HCT116 (cell line): ENCODE results near the gene SGMS1. TPM values are rescaled to one million over a fixed set of nuclear protein-coding genes. Genes with fewer than 3 reads are reported as not detected.

Experiments
- ATAC-seq: fragments of 200-7000 bp; cut with Tn5 transposase; 2 replicates; pipeline ENCODE4 v1.9.1; 2020; ENCODE audit warnings: mild to moderate bottlenecking, moderate library complexity
- BruUV-seq: library from RNA; stranded (reverse); fragments of 400-500 nt; replicated peaks from 2 replicates; lab custom pipeline; 2021; lab: Mats Ljungman, UMichigan
- CTCF ChIA-PET: fragments of 300-600 bp; sonication (Branson Sonifier 250); formaldehyde crosslinking; loops from one replicate; lab custom pipeline; 2021; ENCODE audit warnings: antibody characterized with exemption; lab: Charles Lee
- POLR2A ChIA-PET: fragments of 300-600, 350-600 bp; sonication (Branson Sonifier 250); formaldehyde crosslinking; loops from one replicate; lab custom pipeline; 2021; ENCODE audit warnings: antibody characterized with exemption; lab: Charles Lee
- RAD21 ChIA-PET, 2 experiments: fragments of 300-600 bp; sonication (Branson Sonifier 250); formaldehyde crosslinking; loops; one replicate each; lab custom pipeline; 2023; ENCODE audit warnings: low total read pairs in 2 of 2; ENCODE audit not compliant: uncharacterized antibody in 2 of 2, unreplicated experiment in 2 of 2, low non-redundant PET in 1 of 2; lab: Charles Lee
- DNase-seq: peaks from one replicate; pipeline ENCODE4 v3.0.0-alpha.2; 2010; ENCODE audit warnings: low read depth, low spot score
- H2AFZ ChIP-seq: fragments of 200-600 bp; shearing (Covaris generic), sonication (generic); 2 replicates; pipeline ENCODE4 v1.6.1; 2017; ENCODE audit warnings: low read depth, mixed run types, mixed read lengths, antibody characterized with exemption, low read length; ENCODE audit not compliant: poor library complexity, severe bottlenecking
- H3K27ac ChIP-seq: 2 replicates; pipeline ENCODE4 v1.5.1; 2012; ENCODE audit warnings: low read depth, low read length
- H3K27me3 ChIP-seq: fragments of 200-600 bp; sonication (generic); 2 replicates; pipeline ENCODE4 v1.6.1; 2016; ENCODE audit warnings: mixed run types, low read length, mixed read lengths; ENCODE audit not compliant: insufficient read depth
- H3K36me3 ChIP-seq, 2 experiments: fragments of 200-500 bp in 1 of 2; fragments of 200-600 bp in 1 of 2; sonication (Bioruptor generic) in 1 of 2; sonication (generic) in 1 of 2; 2 replicates each; pipeline versions ENCODE4 v1.5.1 to v1.6.1; 2014 to 2016; ENCODE audit warnings: low read length in 2 of 2, inconsistent platforms in 1 of 2, mixed read lengths in 1 of 2, mixed run types in 1 of 2; ENCODE audit not compliant: insufficient read depth in 2 of 2, control insufficient read depth in 1 of 2
- H3K4me1 ChIP-seq, 2 experiments: fragments of 200-600 bp in 1 of 2; sonication (generic) in 1 of 2; 2 replicates each; pipeline versions ENCODE4 v1.5.1 to v1.6.1; 2012 to 2017; ENCODE audit warnings: low read length in 2 of 2, inconsistent platforms in 1 of 2, mild to moderate bottlenecking in 1 of 2, mixed read lengths in 1 of 2, mixed run types in 1 of 2, moderate library complexity in 1 of 2; ENCODE audit not compliant: insufficient read depth in 2 of 2, control insufficient read depth in 1 of 2
- H3K4me2 ChIP-seq: fragments of 200-600 bp; sonication (generic); 2 replicates; pipeline ENCODE4 v1.6.1; 2017; ENCODE audit warnings: mixed run types, low read length, mixed read lengths
- H3K4me3 ChIP-seq, 2 experiments: fragments of 200-600 bp in 1 of 2; sonication (generic) in 1 of 2; replicated peaks in 1 of 2; 2 replicates each; pipeline ENCODE4 v1.5.1; 2011 to 2016; ENCODE audit warnings: low read length in 2 of 2, control low read depth in 1 of 2, low read depth in 1 of 2, mild to moderate bottlenecking in 1 of 2, mixed read lengths in 1 of 2, mixed run types in 1 of 2
- H3K79me2 ChIP-seq: fragments of 200-600 bp; sonication (generic); 2 replicates; pipeline ENCODE4 v1.6.1; 2017; ENCODE audit warnings: mild to moderate bottlenecking, mixed run types, low read length, moderate library complexity, mixed read lengths; ENCODE audit not compliant: insufficient read depth
- H3K9ac ChIP-seq: fragments of 200-600 bp; sonication (generic); 2 replicates; pipeline ENCODE4 v1.6.1; 2016; ENCODE audit warnings: low read length, mixed read lengths
- H3K9me2 ChIP-seq: fragments of 200-600 bp; sonication (generic), shearing (Covaris generic); 2 replicates; pipeline ENCODE4 v1.6.1; 2017; ENCODE audit warnings: mixed run types, mild to moderate bottlenecking, moderate library complexity; ENCODE audit not compliant: insufficient read depth
- H3K9me3 ChIP-seq, 2 experiments: fragments of 200-500 bp in 1 of 2; fragments of 200-600 bp in 1 of 2; sonication (Bioruptor generic) in 1 of 2; sonication (generic) in 1 of 2; 2 replicates each; pipeline ENCODE4 v1.6.1; 2014 to 2017; ENCODE audit warnings: low read length in 2 of 2, mixed read lengths in 2 of 2, inconsistent platforms in 1 of 2, low read depth in 1 of 2, mild to moderate bottlenecking in 1 of 2, mixed run types in 1 of 2, moderate library complexity in 1 of 2; ENCODE audit not compliant: control insufficient read depth in 1 of 2, insufficient read depth in 1 of 2
- H4K20me1 ChIP-seq: fragments of 200-600 bp; sonication (generic), shearing (Covaris generic); 2 replicates; pipeline ENCODE4 v1.6.1; 2017; ENCODE audit warnings: mixed run types, mild to moderate bottlenecking, moderate library complexity; ENCODE audit not compliant: insufficient read depth
- CEBPB ChIP-seq: IDR thresholded peaks from 2 replicates; pipeline ENCODE4 v1.6.1; 2012; ENCODE audit warnings: low read depth
- ELF1 ChIP-seq: IDR thresholded peaks from 2 replicates; pipeline ENCODE4 v1.6.1; 2012; ENCODE audit warnings: low read depth, borderline replicate concordance
- EZH2 ChIP-seq: fragments of 200-600 bp; sonication (generic); IDR thresholded peaks from 2 replicates; pipeline ENCODE4 v1.6.1; 2017; ENCODE audit warnings: antibody characterized with exemption, mixed run types
- EZH2phosphoT487 ChIP-seq: fragments of 200-600 bp; IDR thresholded peaks from 2 replicates; pipeline ENCODE4 v1.6.1; 2018; ENCODE audit warnings: antibody characterized with exemption, borderline replicate concordance
- FOSL1 ChIP-seq: IDR thresholded peaks from 2 replicates; pipeline ENCODE4 v1.6.1; 2012; ENCODE audit warnings: low read depth
- POLR2A ChIP-seq: IDR thresholded peaks from 2 replicates; pipeline ENCODE4 v1.7.0; 2011; ENCODE audit warnings: borderline replicate concordance; ENCODE audit not compliant: insufficient read depth, insufficient read length; ENCODE audit errors: extremely low read depth
- POLR2AphosphoS5 ChIP-seq: IDR thresholded peaks from 2 replicates; pipeline ENCODE4 v1.6.1; 2011; ENCODE audit warnings: mild to moderate bottlenecking, low read depth, low read length, moderate library complexity
- RAD21 ChIP-seq: IDR thresholded peaks from 2 replicates; pipeline ENCODE4 v1.6.1; 2012; ENCODE audit warnings: low read depth, mild to moderate bottlenecking
- SIN3A ChIP-seq: IDR thresholded peaks from 2 replicates; pipeline ENCODE4 v1.6.1; 2012; ENCODE audit warnings: low read depth
- SRF ChIP-seq: IDR thresholded peaks from 2 replicates; pipeline ENCODE4 v1.6.1; 2012; ENCODE audit warnings: low read depth
- TCF7L2 ChIP-seq: IDR thresholded peaks from 2 replicates; pipeline ENCODE4 v1.7.0; 2011; ENCODE audit warnings: borderline replicate concordance, inconsistent platforms; ENCODE audit not compliant: insufficient read depth, insufficient read length; ENCODE audit errors: extremely low read depth
- YY1 ChIP-seq: IDR thresholded peaks from 2 replicates; pipeline ENCODE4 v1.6.1; 2011; ENCODE audit warnings: low read length, low read depth, moderate library complexity, mild to moderate bottlenecking; ENCODE audit not compliant: insufficient replicate concordance; ENCODE audit errors: extremely low read depth
- ZFX ChIP-seq: fragments of 450-650 bp; IDR thresholded peaks from 2 replicates; pipeline ENCODE4 v1.6.1; 2017
- ZNF274 ChIP-seq: fragments of 200-500 bp; sonication (Bioruptor generic); IDR thresholded peaks from 2 replicates; pipeline ENCODE4 v1.6.1; 2014; ENCODE audit warnings: mild to moderate bottlenecking, low read depth, low read length, inconsistent platforms
- intact Hi-C: fragments of 100-400 bp; cut with micrococcal nuclease; formaldehyde crosslinking; loops from 2 replicates; pipeline ENCODE4 v1.10.0; 2022
- total RNA-seq: library from RNA; stranded (reverse); gene quantifications from one replicate; pipeline ENCODE4 v1.2.1, GENCODE V29; 2021; ENCODE audit not compliant: unreplicated experiment
- TF ChIP-seq, protein P1 (sequence below): IDR thresholded peaks from 2 replicates; pipeline ENCODE4 v1.6.1; 2012; ENCODE audit warnings: low read depth
- TF ChIP-seq, protein P2 (sequence below), 3 experiments: fragments of 200-600 bp in 1 of 3; sonication (generic) in 1 of 3; IDR thresholded peaks in 2 of 3; conservative IDR thresholded peaks in 1 of 3; 2 replicates each; pipeline ENCODE4 v1.5.1; 2012 to 2017; ENCODE audit warnings: low read depth in 2 of 3, low read length in 2 of 3, antibody characterized with exemption in 1 of 3, borderline replicate concordance in 1 of 3, control low read depth in 1 of 3, mild to moderate bottlenecking in 1 of 3, mixed read lengths in 1 of 3, mixed run types in 1 of 3, moderate library complexity in 1 of 3; ENCODE audit not compliant: insufficient read depth in 1 of 3

Gene SGMS1
- total RNA-seq, 1 experiment from 2014 or later: 29.1 TPM

DNA sequence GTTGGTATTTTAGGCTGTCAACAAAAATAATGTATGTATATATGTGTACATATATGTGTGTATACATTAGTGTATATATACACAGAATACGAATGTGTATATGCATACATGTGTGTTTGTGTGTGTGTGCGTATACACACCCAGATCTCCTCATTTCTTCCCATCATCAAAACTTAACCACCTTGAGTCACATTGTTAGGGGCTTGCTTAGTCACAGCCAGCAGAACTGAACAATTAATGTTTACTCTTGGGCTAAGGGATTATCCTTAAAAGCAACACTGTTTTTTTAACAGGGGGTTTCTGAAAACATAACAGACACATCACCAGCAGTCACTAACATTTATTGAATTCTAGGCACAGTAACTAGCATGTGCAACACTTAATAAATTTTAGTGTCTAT lies 289.5 kb downstream of the SGMS1 start:
- H3K36me3 ChIP-seq: no peaks in the 10 kb centered on the region

DNA sequence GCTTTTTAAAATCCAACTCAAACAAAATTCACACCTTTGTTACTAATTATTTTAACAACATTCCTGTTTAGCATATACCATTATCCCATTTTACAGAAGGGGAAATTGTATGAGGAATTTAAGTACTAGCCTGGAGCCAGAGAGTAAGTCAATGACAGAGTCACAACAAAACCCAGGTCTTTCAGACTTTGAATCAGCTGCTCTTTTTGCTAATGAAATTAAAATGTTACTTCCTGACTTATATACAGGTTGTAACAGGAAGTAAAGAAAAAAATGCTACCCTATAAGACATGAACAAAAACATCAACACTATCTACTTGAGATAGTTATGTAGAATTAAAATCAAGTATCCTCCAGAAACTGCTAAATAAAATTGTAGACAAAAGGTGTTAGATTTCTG lies 289.9 kb downstream of the SGMS1 start:
- Histone ChIP-seq H3K36me3 (no peaks in the 10 kb centered on the region), H3K4me3 (no peak overlapping the region), H3K79me2 (no peaks in the 10 kb centered on the region), H2AFZ (no peak overlapping the region), H3K27me3 (no peaks in the 10 kb centered on the region), H3K4me2 (no peak overlapping the region), H4K20me1 (no peaks in the 10 kb centered on the region), H3K4me1 (no peaks in the 10 kb centered on the region), H3K9ac (no peak overlapping the region), H3K9me2 (no peaks in the 10 kb centered on the region), H3K27ac (no peak overlapping the region), H3K9me3 (no peaks in the 10 kb centered on the region)
- ATAC-seq (no peak), DNase-seq (no peak)
- no TSS peak for BruUV-seq
- POLR2A ChIA-PET: no interaction called here
- RAD21 ChIA-PET: no interaction called here
- TF ChIP-seq RAD21 (no peak), ZFX (no peak), ELF1 (no peak), EZH2 (no peak), SRF (no peak), ZNF274 (no peak), POLR2A (no peak), CEBPB (no peak), YY1 (no peak), EZH2phosphoT487 (no peak), SIN3A (no peak), POLR2AphosphoS5 (no peak), FOSL1 (no peak), TCF7L2 (no peak)
- TF ChIP-seq, protein P1, sequence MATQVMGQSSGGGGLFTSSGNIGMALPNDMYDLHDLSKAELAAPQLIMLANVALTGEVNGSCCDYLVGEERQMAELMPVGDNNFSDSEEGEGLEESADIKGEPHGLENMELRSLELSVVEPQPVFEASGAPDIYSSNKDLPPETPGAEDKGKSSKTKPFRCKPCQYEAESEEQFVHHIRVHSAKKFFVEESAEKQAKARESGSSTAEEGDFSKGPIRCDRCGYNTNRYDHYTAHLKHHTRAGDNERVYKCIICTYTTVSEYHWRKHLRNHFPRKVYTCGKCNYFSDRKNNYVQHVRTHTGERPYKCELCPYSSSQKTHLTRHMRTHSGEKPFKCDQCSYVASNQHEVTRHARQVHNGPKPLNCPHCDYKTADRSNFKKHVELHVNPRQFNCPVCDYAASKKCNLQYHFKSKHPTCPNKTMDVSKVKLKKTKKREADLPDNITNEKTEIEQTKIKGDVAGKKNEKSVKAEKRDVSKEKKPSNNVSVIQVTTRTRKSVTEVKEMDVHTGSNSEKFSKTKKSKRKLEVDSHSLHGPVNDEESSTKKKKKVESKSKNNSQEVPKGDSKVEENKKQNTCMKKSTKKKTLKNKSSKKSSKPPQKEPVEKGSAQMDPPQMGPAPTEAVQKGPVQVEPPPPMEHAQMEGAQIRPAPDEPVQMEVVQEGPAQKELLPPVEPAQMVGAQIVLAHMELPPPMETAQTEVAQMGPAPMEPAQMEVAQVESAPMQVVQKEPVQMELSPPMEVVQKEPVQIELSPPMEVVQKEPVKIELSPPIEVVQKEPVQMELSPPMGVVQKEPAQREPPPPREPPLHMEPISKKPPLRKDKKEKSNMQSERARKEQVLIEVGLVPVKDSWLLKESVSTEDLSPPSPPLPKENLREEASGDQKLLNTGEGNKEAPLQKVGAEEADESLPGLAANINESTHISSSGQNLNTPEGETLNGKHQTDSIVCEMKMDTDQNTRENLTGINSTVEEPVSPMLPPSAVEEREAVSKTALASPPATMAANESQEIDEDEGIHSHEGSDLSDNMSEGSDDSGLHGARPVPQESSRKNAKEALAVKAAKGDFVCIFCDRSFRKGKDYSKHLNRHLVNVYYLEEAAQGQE: no peak
- TF ChIP-seq, protein P2, sequence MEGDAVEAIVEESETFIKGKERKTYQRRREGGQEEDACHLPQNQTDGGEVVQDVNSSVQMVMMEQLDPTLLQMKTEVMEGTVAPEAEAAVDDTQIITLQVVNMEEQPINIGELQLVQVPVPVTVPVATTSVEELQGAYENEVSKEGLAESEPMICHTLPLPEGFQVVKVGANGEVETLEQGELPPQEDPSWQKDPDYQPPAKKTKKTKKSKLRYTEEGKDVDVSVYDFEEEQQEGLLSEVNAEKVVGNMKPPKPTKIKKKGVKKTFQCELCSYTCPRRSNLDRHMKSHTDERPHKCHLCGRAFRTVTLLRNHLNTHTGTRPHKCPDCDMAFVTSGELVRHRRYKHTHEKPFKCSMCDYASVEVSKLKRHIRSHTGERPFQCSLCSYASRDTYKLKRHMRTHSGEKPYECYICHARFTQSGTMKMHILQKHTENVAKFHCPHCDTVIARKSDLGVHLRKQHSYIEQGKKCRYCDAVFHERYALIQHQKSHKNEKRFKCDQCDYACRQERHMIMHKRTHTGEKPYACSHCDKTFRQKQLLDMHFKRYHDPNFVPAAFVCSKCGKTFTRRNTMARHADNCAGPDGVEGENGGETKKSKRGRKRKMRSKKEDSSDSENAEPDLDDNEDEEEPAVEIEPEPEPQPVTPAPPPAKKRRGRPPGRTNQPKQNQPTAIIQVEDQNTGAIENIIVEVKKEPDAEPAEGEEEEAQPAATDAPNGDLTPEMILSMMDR (IDR thresholded peaks at IDR 0.05 in 2 of 3, conservative IDR thresholded peaks at IDR 0.05 in 1 of 3; ENCODE audit: borderline replicate concordance in 1 of 3, insufficient read depth in 1 of 3, low read depth in 2 of 3, low read length in 2 of 3): no peak
- CTCF ChIA-PET: no interaction called here
- intact Hi-C loops: no loop called here

More for the DNA sequence above, 289.5 kb downstream of the SGMS1 start:
- ATAC-seq (no peak), DNase-seq (no peak)
- no TSS peak for BruUV-seq
- Histone ChIP-seq H3K4me2 (no peak overlapping the region), H2AFZ (no peak overlapping the region), H3K9ac (no peak overlapping the region), H3K9me2 (no peaks in the 10 kb centered on the region), H3K9me3 (no peaks in the 10 kb centered on the region), H4K20me1 (no peaks in the 10 kb centered on the region), H3K4me1 (no peaks in the 10 kb centered on the region), H3K79me2 (no peaks in the 10 kb centered on the region), H3K27ac (no peak overlapping the region), H3K27me3 (no peaks in the 10 kb centered on the region), H3K4me3 (no peak overlapping the region)
- TF ChIP-seq YY1 (no peak), RAD21 (no peak)
- ChIA-PET CTCF (no interaction called here), POLR2A (no interaction called here), RAD21 (no interaction called here)
- intact Hi-C loops: no loop called here
